Measurements from ENCODE around the gene USP17L17.
"Not testable (repeated sequence)": the region's sequence is repeated elsewhere in the genome, so short reads cannot be mapped to it uniquely, and the experiment has no call there.

DNA sequence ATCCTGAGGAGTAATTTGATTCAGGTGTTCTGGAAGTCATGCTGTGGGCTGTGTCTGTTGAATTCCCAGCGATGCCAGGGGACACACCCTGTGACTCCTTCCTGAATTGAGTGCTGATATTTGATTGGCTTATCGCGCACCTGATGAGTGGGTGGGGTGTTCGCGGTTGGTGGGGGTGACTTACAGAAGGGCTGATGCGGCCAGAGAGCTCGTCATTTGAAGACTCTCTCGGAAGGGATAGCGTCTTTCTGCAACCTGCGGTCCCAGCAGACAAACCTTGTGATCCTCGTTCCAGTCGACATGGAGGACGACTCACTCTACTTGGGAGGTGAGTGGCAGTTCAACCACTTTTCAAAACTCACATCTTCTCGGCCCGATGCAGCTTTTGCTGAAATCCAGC lies 9.6 kb upstream of the USP17L17 start, which contains the start of gene USP17L15:
- TF ChIP-seq POLR2A (IDR thresholded peaks at IDR 0.05; ENCODE audit: low read length); GATA1 (IDR thresholded peaks at IDR 0.05; ENCODE audit: low read depth, low read length): not testable (repeated sequence)

Measured in erythroblast (primary cell).